ENCODE results near the gene CSPG4.

DNA sequence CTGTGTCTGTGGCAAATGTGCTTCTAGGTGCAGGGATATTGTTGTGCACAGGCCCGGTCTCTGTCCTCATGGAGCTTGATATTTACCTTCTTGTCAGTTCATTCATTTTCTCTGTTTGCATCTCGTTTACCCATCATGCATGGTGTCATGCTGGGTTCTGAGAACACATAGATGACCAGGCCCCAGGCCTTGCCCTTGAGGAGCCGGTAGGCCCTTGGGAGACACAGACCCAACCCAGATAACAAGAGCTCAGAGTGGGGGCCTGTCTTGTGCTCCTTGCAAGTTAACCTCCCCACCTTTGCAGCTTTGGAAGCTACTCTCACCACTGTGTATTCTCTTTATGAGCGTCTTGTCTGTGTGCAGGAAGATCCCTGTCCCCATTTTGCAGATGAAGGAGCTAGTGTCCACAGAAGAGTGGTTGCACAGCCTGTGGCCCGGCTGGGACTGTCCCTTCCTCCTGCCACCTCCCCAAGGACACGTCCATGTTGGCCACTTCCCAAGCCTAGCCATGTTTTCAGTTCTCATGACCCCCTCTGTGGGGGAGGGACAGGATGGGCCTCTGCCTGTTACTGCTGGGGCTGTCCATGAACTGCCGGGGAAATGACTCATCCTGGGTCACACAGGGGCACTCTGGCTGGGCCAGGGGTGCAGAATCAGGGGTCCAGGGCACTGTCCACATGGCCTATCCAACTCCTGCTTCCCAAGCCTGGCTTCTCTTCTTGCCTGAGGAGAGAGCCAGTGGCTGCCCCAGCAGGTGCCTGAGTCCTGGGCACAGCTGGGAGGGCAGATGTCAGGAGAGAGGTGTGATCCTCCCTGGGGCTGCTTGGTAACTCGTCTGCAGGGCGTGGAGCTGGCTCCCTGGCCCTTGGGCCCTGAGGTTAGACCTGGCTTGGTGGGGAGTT, 61.5 kb downstream of the CSPG4 start:
- no peak for TF ChIP-seq ZNF8 (CRISPR knock-in tag; IDR thresholded peaks at IDR 0.05)
- no peak for TF ChIP-seq CSDC2 (CRISPR knock-in tag; IDR thresholded peaks at IDR 0.05)
- TF ChIP-seq, protein P1, sequence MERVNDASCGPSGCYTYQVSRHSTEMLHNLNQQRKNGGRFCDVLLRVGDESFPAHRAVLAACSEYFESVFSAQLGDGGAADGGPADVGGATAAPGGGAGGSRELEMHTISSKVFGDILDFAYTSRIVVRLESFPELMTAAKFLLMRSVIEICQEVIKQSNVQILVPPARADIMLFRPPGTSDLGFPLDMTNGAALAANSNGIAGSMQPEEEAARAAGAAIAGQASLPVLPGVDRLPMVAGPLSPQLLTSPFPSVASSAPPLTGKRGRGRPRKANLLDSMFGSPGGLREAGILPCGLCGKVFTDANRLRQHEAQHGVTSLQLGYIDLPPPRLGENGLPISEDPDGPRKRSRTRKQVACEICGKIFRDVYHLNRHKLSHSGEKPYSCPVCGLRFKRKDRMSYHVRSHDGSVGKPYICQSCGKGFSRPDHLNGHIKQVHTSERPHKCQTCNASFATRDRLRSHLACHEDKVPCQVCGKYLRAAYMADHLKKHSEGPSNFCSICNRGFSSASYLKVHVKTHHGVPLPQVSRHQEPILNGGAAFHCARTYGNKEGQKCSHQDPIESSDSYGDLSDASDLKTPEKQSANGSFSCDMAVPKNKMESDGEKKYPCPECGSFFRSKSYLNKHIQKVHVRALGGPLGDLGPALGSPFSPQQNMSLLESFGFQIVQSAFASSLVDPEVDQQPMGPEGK (CRISPR knock-in tag; IDR thresholded peaks at IDR 0.05; ENCODE audit: borderline replicate concordance), result no peak
- TF ChIP-seq, protein P2, sequence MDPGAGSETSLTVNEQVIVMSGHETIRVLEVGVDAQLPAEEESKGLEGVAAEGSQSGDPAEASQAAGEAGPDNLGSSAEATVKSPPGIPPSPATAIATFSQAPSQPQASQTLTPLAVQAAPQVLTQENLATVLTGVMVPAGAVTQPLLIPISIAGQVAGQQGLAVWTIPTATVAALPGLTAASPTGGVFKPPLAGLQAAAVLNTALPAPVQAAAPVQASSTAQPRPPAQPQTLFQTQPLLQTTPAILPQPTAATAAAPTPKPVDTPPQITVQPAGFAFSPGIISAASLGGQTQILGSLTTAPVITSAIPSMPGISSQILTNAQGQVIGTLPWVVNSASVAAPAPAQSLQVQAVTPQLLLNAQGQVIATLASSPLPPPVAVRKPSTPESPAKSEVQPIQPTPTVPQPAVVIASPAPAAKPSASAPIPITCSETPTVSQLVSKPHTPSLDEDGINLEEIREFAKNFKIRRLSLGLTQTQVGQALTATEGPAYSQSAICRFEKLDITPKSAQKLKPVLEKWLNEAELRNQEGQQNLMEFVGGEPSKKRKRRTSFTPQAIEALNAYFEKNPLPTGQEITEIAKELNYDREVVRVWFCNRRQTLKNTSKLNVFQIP (CRISPR knock-in tag; IDR thresholded peaks at IDR 0.05; ENCODE audit: borderline replicate concordance, low read depth), result no peak
